H9 (cell line): ENCODE data around the gene DPEP2. TPM values are rescaled to one million over a fixed set of nuclear protein-coding genes. Genes with fewer than 3 reads are reported as not detected.

Experiments
- DNase-seq: peaks from one replicate; pipeline ENCODE4 v3.0.0-alpha.2; 2017
- H2AFZ ChIP-seq: one replicate; pipeline ENCODE4 v1.6.1; 2013; ENCODE audit warnings: mild to moderate bottlenecking, low read length, control low read depth, moderate library complexity
- H2AK5ac ChIP-seq: 2 replicates; pipeline ENCODE4 v1.6.1; 2013; ENCODE audit warnings: low read length, control low read depth, mixed read lengths; ENCODE audit not compliant: insufficient read length
- H2BK120ac ChIP-seq: one replicate; pipeline ENCODE4 v1.6.1; 2013; ENCODE audit warnings: low read depth, mild to moderate bottlenecking, low read length, control low read depth, inconsistent platforms; ENCODE audit not compliant: poor library complexity, severe bottlenecking
- H2BK12ac ChIP-seq: 2 replicates; pipeline ENCODE4 v1.6.1; 2013; ENCODE audit warnings: low read length, control low read depth, mixed read lengths, low read depth; ENCODE audit not compliant: insufficient read length
- H2BK15ac ChIP-seq: 2 replicates; pipeline ENCODE4 v1.6.1; 2013; ENCODE audit warnings: low read depth, low read length, control low read depth
- H2BK20ac ChIP-seq: one replicate; pipeline ENCODE4 v1.6.1; 2013; ENCODE audit warnings: low read depth, mild to moderate bottlenecking, low read length, control low read depth, inconsistent platforms; ENCODE audit not compliant: poor library complexity, severe bottlenecking
- H2BK5ac ChIP-seq: 2 replicates; pipeline ENCODE4 v1.6.1; 2013; ENCODE audit warnings: low read length, control low read depth, mixed read lengths; ENCODE audit not compliant: insufficient read length
- H3K14ac ChIP-seq: 2 replicates; pipeline ENCODE4 v1.6.1; 2013; ENCODE audit warnings: low read length, control low read depth; ENCODE audit not compliant: insufficient read depth
- H3K18ac ChIP-seq: 2 replicates; pipeline ENCODE4 v1.6.1; 2013; ENCODE audit warnings: low read depth, mild to moderate bottlenecking, mixed read lengths, low read length, control low read depth; ENCODE audit not compliant: insufficient read length
- H3K23ac ChIP-seq: 2 replicates; pipeline ENCODE4 v1.6.1; 2013; ENCODE audit warnings: low read length, control low read depth, mixed read lengths, low read depth; ENCODE audit not compliant: insufficient read length
- H3K23me2 ChIP-seq: 2 replicates; pipeline ENCODE4 v1.6.1; 2013; ENCODE audit warnings: low read depth, mild to moderate bottlenecking, mixed read lengths, low read length, control low read depth; ENCODE audit not compliant: insufficient read length, poor library complexity, severe bottlenecking
- H3K27ac ChIP-seq: 2 replicates; pipeline ENCODE4 v1.5.1; 2013; ENCODE audit warnings: low read length, control low read depth, mixed read lengths, low read depth; ENCODE audit not compliant: insufficient read length
- H3K27me3 ChIP-seq: 2 replicates; pipeline ENCODE4 v1.6.1; 2013; ENCODE audit warnings: low read length, control low read depth, inconsistent platforms; ENCODE audit not compliant: insufficient read depth
- H3K4ac ChIP-seq: 2 replicates; pipeline ENCODE4 v1.6.1; 2013; ENCODE audit warnings: low read depth, mild to moderate bottlenecking, control low read depth, inconsistent platforms, low read length, moderate library complexity
- H3K4me1 ChIP-seq: 2 replicates; pipeline ENCODE4 v1.6.1; 2013; ENCODE audit warnings: low read length, control low read depth, inconsistent platforms; ENCODE audit not compliant: insufficient read depth
- H3K4me2 ChIP-seq: 2 replicates; pipeline ENCODE4 v1.6.1; 2013; ENCODE audit warnings: low read length, control low read depth, mixed read lengths; ENCODE audit not compliant: insufficient read length, insufficient read depth
- H3K56ac ChIP-seq: 2 replicates; pipeline ENCODE4 v1.6.1; 2013; ENCODE audit warnings: low read depth, mild to moderate bottlenecking, mixed read lengths, low read length, control low read depth; ENCODE audit not compliant: insufficient read length
- H3K79me1 ChIP-seq: 2 replicates; pipeline ENCODE4 v1.6.1; 2013; ENCODE audit warnings: low read depth, mild to moderate bottlenecking, moderate library complexity, low read length, control low read depth, inconsistent platforms; ENCODE audit not compliant: insufficient read depth, poor library complexity, severe bottlenecking
- H3K79me2 ChIP-seq: 2 replicates; pipeline ENCODE4 v1.6.1; 2013; ENCODE audit warnings: low read length, control low read depth, inconsistent platforms; ENCODE audit not compliant: insufficient read depth
- H3K9ac ChIP-seq: 2 replicates; pipeline ENCODE4 v1.6.1; 2013; ENCODE audit warnings: low read length, control low read depth, mixed read lengths; ENCODE audit not compliant: insufficient read length; ENCODE audit errors: extremely low read depth
- H3K9me3 ChIP-seq: one replicate; pipeline ENCODE4 v1.6.1; 2013; ENCODE audit warnings: low read depth, low read length, inconsistent platforms; ENCODE audit not compliant: control insufficient read depth
- H3T11ph ChIP-seq: one replicate; pipeline ENCODE4 v1.6.1; 2013; ENCODE audit warnings: mild to moderate bottlenecking, low read length, control low read depth, inconsistent platforms
- H4K20me1 ChIP-seq: one replicate; pipeline ENCODE4 v1.6.1; 2013; ENCODE audit not compliant: control insufficient read depth, insufficient read length, insufficient read depth
- H4K5ac ChIP-seq: 2 replicates; pipeline ENCODE4 v1.6.1; 2013; ENCODE audit warnings: low read depth, mild to moderate bottlenecking, mixed read lengths, low read length, control low read depth; ENCODE audit not compliant: insufficient read length
- H4K8ac ChIP-seq: replicated peaks from 2 replicates; pipeline ENCODE4 v1.6.1; 2013; ENCODE audit warnings: low read length, control low read depth, mixed read lengths, low read depth; ENCODE audit not compliant: insufficient read length
- H4K91ac ChIP-seq: 2 replicates; pipeline ENCODE4 v1.6.1; 2013; ENCODE audit warnings: low read depth, mild to moderate bottlenecking, moderate library complexity, mixed read lengths, low read length, control low read depth; ENCODE audit not compliant: insufficient read length
- H3K27ac Mint-ChIP-seq, 3 experiments: 2 replicates in 2 of 3; 3 replicates in 1 of 3; pipeline ENCODE4 v1.8.0; 2020 to 2021; ENCODE audit warnings: mixed read lengths in 3 of 3, mild to moderate bottlenecking in 1 of 3, moderate library complexity in 1 of 3
- H3K27me3 Mint-ChIP-seq: 2 replicates; pipeline ENCODE4 v1.8.0; 2021; ENCODE audit warnings: low read depth, mild to moderate bottlenecking, moderate library complexity, mixed read lengths
- H3K36me3 Mint-ChIP-seq, 3 experiments: 2 replicates in 2 of 3; 3 replicates in 1 of 3; pipeline ENCODE4 v1.8.0; 2020 to 2021; ENCODE audit warnings: low read depth in 3 of 3, mixed read lengths in 3 of 3; ENCODE audit not compliant: insufficient read depth in 1 of 3
- H3K4me1 Mint-ChIP-seq, 2 experiments: 2 replicates each; pipeline ENCODE4 v1.8.0; 2020; ENCODE audit warnings: mixed read lengths in 2 of 2
- H3K4me3 Mint-ChIP-seq, 2 experiments: 2 replicates in 1 of 2; 3 replicates in 1 of 2; pipeline ENCODE4 v1.8.0; 2020 to 2021; ENCODE audit warnings: mild to moderate bottlenecking in 2 of 2, mixed read lengths in 2 of 2, moderate library complexity in 1 of 2
- H3K9me3 Mint-ChIP-seq, 2 experiments: 2 replicates in 1 of 2; 3 replicates in 1 of 2; pipeline ENCODE4 v1.8.0; 2020; ENCODE audit warnings: mild to moderate bottlenecking in 2 of 2, mixed read lengths in 2 of 2, moderate library complexity in 1 of 2
- CTCF ChIP-seq: fragments of 200-600 bp; sonication (generic); conservative IDR thresholded peaks from 3 replicates; pipeline ENCODE4 v1.8.0; 2021; ENCODE audit warnings: antibody characterized with exemption, mild to moderate bottlenecking
- WGBS: extraction: QIAGEN DNeasy Blood & Tissue Kit; methylation state at CpG from one replicate; pipeline ENCODE4 v1.1.7; 2013; ENCODE audit warnings: missing lambda C conversion rate, low lambda C conversion rate, mixed read lengths; ENCODE audit not compliant: insufficient read length; ENCODE audit errors: extremely low coverage; 5-methylcytosine and 5-hydroxymethylcytosine counted together
- total RNA-seq: library from RNA; stranded (reverse); gene quantifications from 2 replicates; pipeline ENCODE4 v1.2.1, GENCODE V29; 2021

The DPEP2 gene
- total RNA-seq, 1 experiment from 2014 or later: not detected

GRCh38 chr16:67965668-67966548 is 33.4 kb downstream of the DPEP2 start:
- Histone ChIP-seq H2BK5ac (no peak overlapping the region), H3K79me2 (no peaks in the 10 kb centered on the region; the same call in 1 of the 2 replicates), H3K9ac (no peak overlapping the region), H3K4me1 (peaks cover 5% of the 10 kb centered on the region; the same call in 1 of the 2 replicates), H2BK120ac (no peak overlapping the region), H3K27me3 (no peaks in the 10 kb centered on the region), H2BK20ac (no peak overlapping the region), H3K18ac (no peak overlapping the region), H3K9me3 (no peaks in the 10 kb centered on the region), H3T11ph (no peak overlapping the region), H3K14ac (peak overlapping the region; percentile 51; the same call in 1 of the 2 replicates), H4K20me1 (peaks cover 3% of the 10 kb centered on the region), H2AK5ac (no peak overlapping the region), H3K4ac (no peak overlapping the region), H4K5ac (no peak overlapping the region), H3K4me2 (peak overlapping the region; percentile 66), H3K23me2 (peaks cover 3% of the 10 kb centered on the region), H3K27ac (no peak overlapping the region), H2BK12ac (no peak overlapping the region), H3K79me1 (peaks cover 4% of the 10 kb centered on the region), H2AFZ (no peak overlapping the region), H3K23ac (no peak overlapping the region), H4K91ac (no peak overlapping the region), H3K56ac (no peak overlapping the region), H2BK15ac (no peak overlapping the region), H4K8ac (no peak overlapping the region)
- Mint-ChIP-seq H3K27ac (peak overlapping the region in 1 of 3 experiments; percentile 93; a peak in 4 of 7 replicates), H3K9me3 (no peaks in the 10 kb centered on the region; a peak in 1 of 5 replicates), H3K4me1 (peaks cover 37 to 42% of the 10 kb centered on the region in 2 experiments), H3K36me3 (peaks cover 5 to 37% (median 23%) of the 10 kb centered on the region in 3 experiments), H3K27me3 (peaks cover 2% of the 10 kb centered on the region), H3K4me3 (peak overlapping the region in 1 of 2 experiments; percentile 93; a peak in 2 of 5 replicates)
- DNase-seq: no peak
- WGBS: no CpG with 5 or more reads among the region's 11 CpGs
- no peak for TF ChIP-seq CTCF
